Activated CD4-positive, alpha-beta memory T cell treated with anti-CD3 and anti-CD28 coated beads for 36 hours (primary cell): Measurements from ENCODE around the gene NEDD1. TPM values are rescaled to one million over a fixed set of nuclear protein-coding genes. Genes with fewer than 3 reads are reported as not detected.

Experiments used
- CTCF ChIA-PET: fragments of 350-600 bp; sonication (Branson Sonifier 250); formaldehyde crosslinking; loops from one replicate; lab custom pipeline; 2021; ENCODE audit warnings: antibody characterized with exemption, inconsistent platforms; lab: Charles Lee
- POLR2A ChIA-PET: fragments of 350-600 bp; sonication (Branson Sonifier 250); formaldehyde crosslinking; loops from one replicate; lab custom pipeline; 2021; ENCODE audit warnings: antibody characterized with exemption; lab: Charles Lee
- DNase-seq: peaks from one replicate; pipeline ENCODE4 v3.0.0-alpha.2; 2020
- H3K27ac Mint-ChIP-seq: one replicate; pipeline ENCODE4 v1.8.0; 2021; ENCODE audit warnings: mixed read lengths
- H3K27me3 Mint-ChIP-seq: one replicate; pipeline ENCODE4 v1.8.0; 2021; ENCODE audit warnings: mixed read lengths
- H3K36me3 Mint-ChIP-seq: one replicate; pipeline ENCODE4 v1.8.0; 2021; ENCODE audit warnings: mixed read lengths
- H3K4me1 Mint-ChIP-seq: one replicate; pipeline ENCODE4 v1.8.0; 2021; ENCODE audit warnings: low read depth, mixed read lengths
- H3K4me3 Mint-ChIP-seq: one replicate; pipeline ENCODE4 v1.8.0; 2021; ENCODE audit warnings: mild to moderate bottlenecking, mixed read lengths
- H3K9me3 Mint-ChIP-seq: one replicate; pipeline ENCODE4 v1.8.0; 2021; ENCODE audit warnings: mixed read lengths
- intact Hi-C: fragments of 100-400 bp; cut with micrococcal nuclease; formaldehyde crosslinking; loops from one replicate; pipeline ENCODE4 v1.15.1; 2023
- total RNA-seq, 2 experiments: library from RNA; stranded (reverse); gene quantifications; one replicate each; pipeline ENCODE4 v1.2.3, GENCODE V29; 2021

Gene NEDD1
- total RNA-seq, 2 experiments from 2014 or later, result 55.4 to 57.9 TPM

- DNase-seq, result peak; percentile 23
- H3K4me1 Mint-ChIP-seq, result peaks cover 6% of the 10 kb centered on the region
Measured at GRCh38 chr12:96986883-96987523, 79.9 kb downstream of the NEDD1 start.

GRCh38 chr12:96988919-96989318 is 81.9 kb downstream of the NEDD1 start:
- H3K27me3 Mint-ChIP-seq, result peaks cover 16% of the 10 kb centered on the region
- H3K9me3 Mint-ChIP-seq, result no peaks in the 10 kb centered on the region
- H3K4me1 Mint-ChIP-seq, result peaks cover 6% of the 10 kb centered on the region
- no peaks in the 10 kb centered on the region for H3K36me3 Mint-ChIP-seq
- ChIA-PET CTCF (interaction anchor here (2.8 kb wide), 2 partner anchors 410 to 1408 kb away, joined by 9 to 11 read pairs; no protein-coding TSS in a partner anchor), POLR2A (no interaction called here)
- DNase-seq, result no peak
- H3K4me3 Mint-ChIP-seq, result no peak overlapping the region
- H3K27ac Mint-ChIP-seq, result no peak overlapping the region
- intact Hi-C loops, result loop anchor here (5.0 kb wide), 1 partner anchor 272 kb away; no protein-coding TSS in a partner anchor

More at GRCh38 chr12:96986883-96987523, 79.9 kb downstream of the NEDD1 start:
- Mint-ChIP-seq H3K4me3 (no peak overlapping the region), H3K36me3 (no peaks in the 10 kb centered on the region), H3K27ac (no peak overlapping the region), H3K9me3 (no peaks in the 10 kb centered on the region), H3K27me3 (peaks cover 11% of the 10 kb centered on the region)
- POLR2A ChIA-PET, result interaction anchor here (0.6 kb wide), 1 partner anchor 1784 kb away, joined by 3 read pairs; no protein-coding TSS in a partner anchor
- intact Hi-C loops, result loop anchor here (2.0 to 5.0 kb wide), 2 partner anchors 270 to 322 kb away; no protein-coding TSS in a partner anchor
- CTCF ChIA-PET, result interaction anchor here (0.6 to 2.8 kb wide), 15 partner anchors 9 to 1410 kb away, joined by 3 to 11 read pairs (median 3); no protein-coding TSS in a partner anchor

GRCh38 chr12:96989916-96990315 is 82.9 kb downstream of the NEDD1 start:
- intact Hi-C loops, result loop anchor here (5.0 kb wide), 1 partner anchor 273 kb away; no protein-coding TSS in a partner anchor
- ChIA-PET POLR2A (no interaction called here), CTCF (no interaction called here)
- Mint-ChIP-seq H3K9me3 (no peaks in the 10 kb centered on the region), H3K27ac (no peak overlapping the region), H3K36me3 (no peaks in the 10 kb centered on the region), H3K4me3 (no peak overlapping the region), H3K27me3 (peaks cover 10% of the 10 kb centered on the region), H3K4me1 (peaks cover 6% of the 10 kb centered on the region)
- DNase-seq, result peak; percentile 12

- no peaks in the 10 kb centered on the region for H3K9me3 Mint-ChIP-seq
- no peak overlapping the region for H3K4me3 Mint-ChIP-seq
- ChIA-PET CTCF (no interaction called here), POLR2A (no interaction called here)
- peaks cover 9% of the 10 kb centered on the region for H3K27me3 Mint-ChIP-seq
- H3K27ac Mint-ChIP-seq, result no peak overlapping the region
- no peaks in the 10 kb centered on the region for H3K4me1 Mint-ChIP-seq
- intact Hi-C loops, result no loop called here
- DNase-seq, result no peak
- no peaks in the 10 kb centered on the region for H3K36me3 Mint-ChIP-seq
Measured at GRCh38 chr12:96994900-96995299, 87.8 kb downstream of the NEDD1 start.

GRCh38 chr12:96995861-96996260 is 88.8 kb downstream of the NEDD1 start:
- DNase-seq, result no peak
- Mint-ChIP-seq H3K27me3 (peaks cover 9% of the 10 kb centered on the region), H3K36me3 (no peaks in the 10 kb centered on the region), H3K9me3 (no peaks in the 10 kb centered on the region), H3K4me1 (no peaks in the 10 kb centered on the region), H3K27ac (no peak overlapping the region), H3K4me3 (no peak overlapping the region)
- intact Hi-C loops, result no loop called here
- ChIA-PET CTCF (interaction anchor here (0.9 kb wide), 1 partner anchor 11 kb away, joined by 4 read pairs; no protein-coding TSS in a partner anchor), POLR2A (no interaction called here)

GRCh38 chr12:96997797-96998484 is 90.9 kb downstream of the NEDD1 start:
- CTCF ChIA-PET, result interaction anchor here (1.4 kb wide), 1 partner anchor 10 kb away, joined by 4 read pairs; no protein-coding TSS in a partner anchor
- Mint-ChIP-seq H3K27ac (no peak overlapping the region), H3K36me3 (no peaks in the 10 kb centered on the region), H3K4me1 (no peaks in the 10 kb centered on the region), H3K9me3 (no peaks in the 10 kb centered on the region), H3K27me3 (peaks cover 10% of the 10 kb centered on the region), H3K4me3 (no peak overlapping the region)
- POLR2A ChIA-PET, result no interaction called here
- no peak for DNase-seq
- intact Hi-C loops, result no loop called here

- Mint-ChIP-seq H3K27me3 (peaks cover 8% of the 10 kb centered on the region), H3K36me3 (no peaks in the 10 kb centered on the region)
- no peak for DNase-seq
Measured at GRCh38 chr12:97003276-97003675, 96.2 kb downstream of the NEDD1 start.

More at GRCh38 chr12:97003276-97003675, 96.2 kb downstream of the NEDD1 start:
- Mint-ChIP-seq H3K4me3 (no peak overlapping the region), H3K4me1 (no peaks in the 10 kb centered on the region), H3K27ac (no peak overlapping the region), H3K9me3 (no peaks in the 10 kb centered on the region)
- ChIA-PET POLR2A (no interaction called here), CTCF (no interaction called here)
- intact Hi-C loops, result no loop called here
